ENCODE results near the gene ZFYVE19. TPM values are rescaled to one million over a fixed set of nuclear protein-coding genes. Genes with fewer than 3 reads are reported as not detected.

Gene ZFYVE19
- total and polyA plus RNA-seq, 2 donors (not counting 3 experiments of a cell fraction or from before 2014, with no cell fraction given) = 29.7 to 47.2 TPM

GRCh38 chr15:40769274-40770146 lies 37.4 kb upstream of the ZFYVE19 start, which contains the start of gene C15orf62:
Gene C15orf62, plus strand, starts transcription at chr15:40769980. Its CDS starts 516 bp downstream, at chr15:40770496.
- H3K4me1 ChIP-seq (ENCODE audit: control insufficient read depth, extremely low read depth, insufficient read depth, low read length) = peaks cover 29% of the 10 kb centered on the region
- H3K36me3 ChIP-seq (ENCODE audit: control insufficient read depth in 2 of 2, extremely low read depth in 1 of 2, insufficient read depth in 2 of 2, low read length in 2 of 2) = peaks cover 0 to 12% of the 10 kb centered on the region in 2 experiments
- H3K9me1 ChIP-seq (replicated peaks; ENCODE audit: control insufficient read depth, extremely low read depth, insufficient read depth, low read length) = no peaks in the 10 kb centered on the region
- H2AFZ ChIP-seq (ENCODE audit: low read depth, low read length) = peak within 1 kb of the TSS; percentile 57
- intact Hi-C loops (cut with micrococcal nuclease) = loop anchor here (1.0 to 2.0 kb wide), 3 partner anchors 14 to 24 kb away; partner anchors contain the start of gene RMDN3
- H3K4me3 ChIP-seq (replicated peaks in 1 of 3; ENCODE audit: insufficient read depth in 1 of 3, low read depth in 1 of 3, low read length in 3 of 3) = no peak within 1 kb of the TSS
- FAIRE-seq (peak; percentile 94), DNase-seq (ENCODE audit: low read depth, low spot score) (peak; percentile 65)
- H4K20me1 ChIP-seq (replicated peaks; ENCODE audit: control insufficient read depth, extremely low read depth, insufficient read depth, low read length) = no peaks in the 10 kb centered on the region
- H3K9me3 ChIP-seq (replicated peaks; ENCODE audit: control insufficient read depth, insufficient read depth, low read length) = no peaks in the 10 kb centered on the region
- dilution Hi-C loops (cut with MboI; ENCODE audit: extremely low pct_ligation_motif_present, low sequenced_read_pairs) = no loop called here
- H3K9ac ChIP-seq (replicated peaks; ENCODE audit: extremely low read depth, insufficient read depth, low read length) = peak within 1 kb of the TSS; percentile 24
- peak; percentile 66 for TF ChIP-seq FOS (IDR thresholded peaks at IDR 0.05; ENCODE audit: borderline replicate concordance, insufficient read depth, low read length)
- peak; percentile 2 for TF ChIP-seq JUN (IDR thresholded peaks at IDR 0.05; ENCODE audit: borderline replicate concordance, insufficient read depth, insufficient read length, low read depth)
- no peak for TF ChIP-seq CTCF (IDR thresholded peaks at IDR 0.05; ENCODE audit: extremely low read depth in 1 of 2, insufficient read depth in 1 of 2, low read depth in 1 of 2, low read length in 2 of 2)
- TF ChIP-seq GATA2 (IDR thresholded peaks at IDR 0.05; ENCODE audit: insufficient read depth, insufficient read length, low read depth, low read length) = no peak
- no peak for TF ChIP-seq POLR2A (IDR thresholded peaks at IDR 0.05; ENCODE audit: low read depth, low read length)
- TF ChIP-seq POLR2AphosphoS5 (IDR thresholded peaks at IDR 0.05; ENCODE audit: insufficient read depth, low read depth, low read length) = peak; percentile 23
- TF ChIP-seq MYC (IDR thresholded peaks at IDR 0.05; ENCODE audit: low read depth, low read length) = no peak
- no peak for TF ChIP-seq MAX (IDR thresholded peaks at IDR 0.05; ENCODE audit: insufficient read depth, insufficient read length)
- no peak for TF ChIP-seq EZH2 (IDR thresholded peaks at IDR 0.05; ENCODE audit: borderline replicate concordance, low read depth, low read length, severe bottlenecking)
- peak within 1 kb of the TSS; percentile 46 for H3K27ac ChIP-seq (ENCODE audit: insufficient read depth, low read depth, low read length)
- BruUV-seq (replicated peaks) = no TSS peak
- peak within 1 kb of the TSS; percentile 57 for H3K4me2 ChIP-seq (ENCODE audit: insufficient read depth, low read length)
- H3K79me2 ChIP-seq (ENCODE audit: control insufficient read depth, insufficient read depth, low read length) = no peaks in the 10 kb centered on the region
- POLR2A ChIA-PET = no interaction called here
- no peaks in the 10 kb centered on the region for H3K27me3 ChIP-seq (ENCODE audit: control insufficient read depth in 2 of 2, insufficient read depth in 2 of 2, low read length in 2 of 2)
- CTCF ChIA-PET = interaction anchor here (0.9 to 2.7 kb wide), 10 partner anchors 11 to 125 kb away, joined by 3 to 22 read pairs (median 7); partner anchors contain the start of genes DNAJC17, VPS18 and ZFYVE19

All from endothelial cell of umbilical vein (primary cell).